Omental fat pad (tissue), 4 donors: ENCODE results near the gene ABHD8. TPM values are rescaled to one million over a fixed set of nuclear protein-coding genes. Genes with fewer than 3 reads are reported as not detected.

Source experiments
- ATAC-seq: fragments of 150-250 bp; one replicate; pipeline ENCODE4 v1.9.1; 2016; ENCODE audit warnings: mild to moderate bottlenecking, moderate library complexity; ENCODE audit not compliant: low FRiP score
- DNase-seq: peaks from one replicate; pipeline ENCODE4 v3.0.0-alpha.2; 2019; ENCODE audit warnings: low spot score
- total RNA-seq, 4 donors: library from RNA; depleted of rRNA; stranded (reverse); fragments of >200 nt; gene quantifications; one replicate each; pipeline ENCODE4 v1.1.0, GENCODE V29; 2016
- TF ChIP-seq, protein P1 (sequence below), 3 donors: fragments of 450-650 bp; IDR thresholded peaks; one replicate each; pipeline ENCODE4 v1.5.1; 2016 to 2017; ENCODE audit warnings: antibody characterized with exemption in 3 of 3, mild to moderate bottlenecking in 3 of 3, moderate library complexity in 2 of 3

Gene ABHD8
- total RNA-seq, 4 donors from 2014 or later = 6.1 to 13.2 (median 11.1) TPM

DNA sequence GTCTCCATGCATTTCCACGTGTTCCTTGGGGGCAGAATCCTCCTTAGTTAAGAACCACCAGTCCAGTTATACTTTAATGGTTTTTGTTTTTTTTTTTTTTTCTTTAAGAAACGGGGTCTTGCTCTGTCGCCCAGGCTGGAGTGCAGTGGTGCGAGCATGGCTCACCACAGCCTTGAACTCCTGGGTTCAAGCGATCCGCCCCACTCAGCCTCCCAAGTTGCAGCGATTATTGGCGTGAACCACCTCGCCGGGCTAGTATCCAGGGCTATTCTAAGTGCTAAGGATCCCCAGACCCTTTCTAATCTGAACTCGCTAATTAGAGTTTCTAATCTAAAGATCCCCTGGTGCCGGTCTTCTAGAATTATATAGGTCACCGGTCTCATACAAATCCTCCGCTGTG, 9.6 kb downstream of the ABHD8 start:
- TF ChIP-seq, protein P1, sequence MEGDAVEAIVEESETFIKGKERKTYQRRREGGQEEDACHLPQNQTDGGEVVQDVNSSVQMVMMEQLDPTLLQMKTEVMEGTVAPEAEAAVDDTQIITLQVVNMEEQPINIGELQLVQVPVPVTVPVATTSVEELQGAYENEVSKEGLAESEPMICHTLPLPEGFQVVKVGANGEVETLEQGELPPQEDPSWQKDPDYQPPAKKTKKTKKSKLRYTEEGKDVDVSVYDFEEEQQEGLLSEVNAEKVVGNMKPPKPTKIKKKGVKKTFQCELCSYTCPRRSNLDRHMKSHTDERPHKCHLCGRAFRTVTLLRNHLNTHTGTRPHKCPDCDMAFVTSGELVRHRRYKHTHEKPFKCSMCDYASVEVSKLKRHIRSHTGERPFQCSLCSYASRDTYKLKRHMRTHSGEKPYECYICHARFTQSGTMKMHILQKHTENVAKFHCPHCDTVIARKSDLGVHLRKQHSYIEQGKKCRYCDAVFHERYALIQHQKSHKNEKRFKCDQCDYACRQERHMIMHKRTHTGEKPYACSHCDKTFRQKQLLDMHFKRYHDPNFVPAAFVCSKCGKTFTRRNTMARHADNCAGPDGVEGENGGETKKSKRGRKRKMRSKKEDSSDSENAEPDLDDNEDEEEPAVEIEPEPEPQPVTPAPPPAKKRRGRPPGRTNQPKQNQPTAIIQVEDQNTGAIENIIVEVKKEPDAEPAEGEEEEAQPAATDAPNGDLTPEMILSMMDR (IDR thresholded peaks at IDR 0.05) = no peak
- ATAC-seq (no peak), DNase-seq (no peak)

DNA sequence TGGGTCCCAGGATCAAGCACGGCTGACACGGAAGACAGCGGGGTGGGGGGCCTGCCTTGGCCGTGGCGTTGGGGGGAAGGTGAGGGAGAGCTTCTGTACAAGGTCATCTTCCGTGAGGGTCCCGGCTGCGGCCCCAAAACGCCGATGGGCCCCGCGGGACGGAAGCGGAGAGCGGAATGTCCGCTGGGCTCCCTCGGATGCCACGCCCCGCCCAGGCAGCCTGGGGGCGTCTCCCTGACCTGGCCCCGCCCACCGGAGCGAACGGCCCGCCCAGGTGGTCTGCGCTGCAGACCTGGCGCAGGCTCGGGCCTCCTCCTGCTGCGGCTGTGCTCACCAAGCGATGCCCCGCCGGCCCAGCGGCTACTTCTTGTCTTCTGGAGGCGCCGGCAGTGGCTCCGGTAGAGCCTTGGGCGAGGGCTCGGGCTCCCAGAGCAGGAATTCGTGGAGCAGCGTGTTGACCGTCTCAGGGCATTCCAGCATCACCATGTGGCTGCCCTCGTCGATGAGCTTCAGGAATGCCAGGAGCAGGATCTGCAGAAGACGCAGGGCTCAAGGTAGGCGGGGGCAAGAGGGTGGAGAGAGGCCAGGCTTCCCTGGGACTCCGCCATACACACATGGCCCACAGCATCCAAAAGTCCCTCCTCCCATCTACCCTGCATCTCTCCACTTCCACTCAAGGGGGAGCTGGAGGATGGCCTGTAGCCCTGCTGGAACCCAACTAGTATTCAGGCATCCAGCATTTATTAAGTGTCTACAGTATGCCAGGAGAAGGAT, 10.7 kb downstream of the ABHD8 start:
- DNase-seq (peak; percentile 68), ATAC-seq (peak; percentile 93)
- TF ChIP-seq, protein P1 (IDR thresholded peaks at IDR 0.05) = no peak

DNA sequence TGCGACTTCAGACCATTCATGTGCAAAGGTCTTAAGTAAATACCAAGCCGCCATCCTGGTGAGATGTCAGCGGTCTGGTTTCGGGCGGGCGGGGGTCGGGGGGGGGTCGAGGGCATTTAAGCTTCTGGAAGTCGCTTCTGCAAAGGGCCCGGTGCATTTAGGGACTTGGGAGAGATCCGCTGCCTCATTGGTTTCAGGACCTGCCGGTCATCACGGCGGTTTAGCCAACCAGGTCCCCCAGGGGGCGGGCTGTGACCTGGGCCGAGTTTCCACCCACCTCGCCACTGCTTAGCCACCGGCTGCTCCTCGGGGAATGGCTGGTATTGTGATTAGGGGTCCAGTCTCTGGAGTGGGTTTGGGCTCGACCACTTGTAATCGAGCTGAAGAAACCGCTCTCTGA, 13.7 kb downstream of the ABHD8 start:
- TF ChIP-seq, protein P1 (IDR thresholded peaks at IDR 0.05) = no peak
- ATAC-seq = no peak
- no peak for DNase-seq

DNA sequence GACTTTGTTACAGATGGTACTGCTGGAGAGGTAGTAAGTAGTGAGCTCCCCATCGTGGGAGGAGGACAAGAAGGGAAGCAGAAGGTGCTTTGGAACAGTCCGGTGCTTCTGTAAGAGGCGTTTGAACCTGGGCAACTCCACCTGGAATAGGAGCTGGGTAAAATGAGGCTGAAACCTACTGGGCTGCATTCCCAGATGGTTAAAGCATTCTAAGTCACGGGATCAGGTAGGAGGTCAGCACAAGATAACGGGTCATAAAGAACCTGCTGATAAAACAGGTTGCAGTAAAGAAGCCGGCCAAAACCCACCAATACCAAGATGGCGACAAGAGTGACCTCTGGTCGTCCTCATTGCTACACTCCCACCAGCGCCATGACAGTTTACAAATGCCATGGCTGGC, 16.5 kb downstream of the ABHD8 start:
- DNase-seq (no peak), ATAC-seq (no peak)
- TF ChIP-seq, protein P1 (IDR thresholded peaks at IDR 0.05) = no peak

DNA sequence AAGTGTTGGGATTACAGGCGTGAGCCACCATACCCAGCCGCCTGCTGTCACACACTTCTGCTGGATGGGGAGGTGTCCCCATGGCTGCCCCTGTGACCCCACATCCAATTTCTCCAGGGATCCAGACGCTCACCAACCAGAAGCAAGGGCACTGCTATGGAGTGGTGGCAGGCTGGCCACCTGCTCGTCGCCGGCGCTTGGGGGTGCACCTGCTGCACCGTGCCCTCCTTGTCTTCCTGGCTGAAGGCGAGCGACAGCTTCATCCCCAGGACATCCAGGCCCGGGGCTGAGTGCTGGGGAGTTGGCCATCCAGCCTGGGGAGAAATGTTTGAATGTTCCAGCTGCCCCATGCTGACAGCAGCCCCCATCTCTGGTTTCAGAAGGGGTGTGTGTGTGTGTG, 17.0 kb downstream of the ABHD8 start:
- ATAC-seq = no peak
- TF ChIP-seq, protein P1 (IDR thresholded peaks at IDR 0.05) = no peak
- DNase-seq = no peak

DNA sequence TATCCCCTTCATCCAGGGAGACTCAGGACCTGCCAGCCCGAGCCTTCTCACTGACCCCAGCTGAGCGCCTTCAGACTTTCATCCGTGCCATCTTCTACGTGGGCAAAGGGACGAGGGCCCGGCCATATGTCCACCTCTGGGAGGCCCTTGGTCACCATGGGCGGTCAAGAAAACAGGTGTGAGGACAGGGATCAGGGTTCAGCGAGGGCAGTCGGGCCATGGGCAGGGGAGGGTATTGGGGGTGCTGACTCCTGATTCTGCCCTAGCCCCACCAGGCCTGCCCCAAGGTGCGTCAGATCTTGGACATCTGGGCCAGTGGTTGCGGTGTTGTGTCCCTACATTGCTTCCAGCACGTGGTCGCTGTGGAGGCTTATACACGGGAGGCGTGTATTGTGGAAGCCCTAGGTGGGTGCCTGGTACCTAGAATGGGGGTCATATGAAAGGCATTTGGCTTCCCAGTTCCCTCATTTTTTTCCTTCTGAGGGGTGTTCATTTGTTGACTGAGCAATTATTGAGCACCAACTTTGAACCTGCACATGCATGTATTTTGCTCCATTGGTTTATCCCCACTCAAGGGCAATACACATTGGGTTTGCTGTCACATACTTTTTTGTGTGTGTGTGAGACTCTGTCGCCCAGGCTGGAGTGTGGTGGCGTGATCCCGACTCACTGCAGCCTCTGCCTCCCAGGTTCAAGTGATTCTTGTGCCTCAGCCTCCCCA, 17.6 kb downstream of the ABHD8 start:
- ATAC-seq (no peak), DNase-seq (no peak)
- TF ChIP-seq, protein P1 (IDR thresholded peaks at IDR 0.05) = no peak
